Measurements from ENCODE around the gene OCRL.
"Not testable (repeated sequence)": the region's sequence is repeated elsewhere in the genome, so short reads cannot be mapped to it uniquely, and the experiment has no call there.

Gene OCRL

DNA sequence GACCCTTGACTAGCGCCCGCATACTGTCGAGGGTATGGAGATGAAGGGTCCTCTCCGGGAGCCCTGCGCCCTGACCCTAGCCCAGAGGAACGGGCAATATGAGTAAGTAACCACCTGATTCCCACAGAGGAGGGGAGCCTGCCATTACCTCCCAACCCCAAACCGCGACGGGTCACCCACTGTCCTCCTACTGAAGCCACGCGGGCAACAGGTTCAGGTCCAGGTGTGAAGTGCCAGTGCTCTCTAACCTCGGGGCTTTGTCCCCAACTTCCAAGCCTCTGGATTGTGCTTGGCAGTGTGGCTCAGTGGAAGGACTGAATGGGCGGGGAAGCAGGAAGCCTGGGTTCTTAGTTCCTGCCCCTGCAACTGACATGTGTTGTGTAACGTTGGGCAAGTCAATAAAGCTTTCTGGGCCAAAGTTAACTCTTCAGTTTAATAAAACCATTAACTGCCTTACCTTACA lies 694 bp downstream of the OCRL start:
- peak; percentile 8 for DNase-seq

DNA sequence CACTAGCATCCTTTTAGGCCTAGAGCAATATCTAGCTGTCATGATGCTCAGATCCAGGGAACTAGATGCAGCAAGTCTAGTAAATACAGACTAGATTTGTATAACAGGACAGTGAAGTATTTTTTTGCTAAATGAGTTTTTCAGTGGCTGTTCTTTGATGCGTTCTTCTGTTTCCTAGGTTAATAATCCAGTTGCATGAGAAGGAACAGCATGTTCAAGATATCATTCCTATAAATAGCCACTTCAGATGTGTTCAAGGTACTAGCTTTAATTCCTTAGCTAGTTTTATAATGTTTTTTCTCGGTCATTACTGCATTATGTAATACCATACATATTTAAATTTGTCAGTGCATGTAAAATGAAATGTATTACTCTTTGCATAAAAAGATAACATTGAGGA lies 4.7 kb downstream of the OCRL start:
- no peak for DNase-seq

DNA sequence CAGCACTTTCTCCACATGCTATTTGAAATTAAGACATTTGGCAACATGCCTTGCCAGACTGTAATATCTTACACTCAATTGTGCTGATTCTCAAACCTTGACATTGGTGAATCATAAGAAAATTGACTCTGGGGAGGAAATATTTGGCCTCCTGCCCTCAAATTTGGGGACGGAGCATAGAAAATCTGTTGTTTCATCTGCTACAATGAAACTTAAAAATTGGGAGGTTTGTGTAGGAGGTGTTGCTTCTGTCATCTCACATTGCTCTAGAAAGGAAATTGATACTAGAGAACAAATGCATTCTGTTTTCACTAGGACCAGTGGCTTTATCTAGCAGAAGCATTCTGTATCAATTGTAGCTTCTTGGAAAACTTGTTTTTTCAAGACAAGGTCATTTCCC lies 5.3 kb downstream of the OCRL start:
- no peak for DNase-seq

DNA sequence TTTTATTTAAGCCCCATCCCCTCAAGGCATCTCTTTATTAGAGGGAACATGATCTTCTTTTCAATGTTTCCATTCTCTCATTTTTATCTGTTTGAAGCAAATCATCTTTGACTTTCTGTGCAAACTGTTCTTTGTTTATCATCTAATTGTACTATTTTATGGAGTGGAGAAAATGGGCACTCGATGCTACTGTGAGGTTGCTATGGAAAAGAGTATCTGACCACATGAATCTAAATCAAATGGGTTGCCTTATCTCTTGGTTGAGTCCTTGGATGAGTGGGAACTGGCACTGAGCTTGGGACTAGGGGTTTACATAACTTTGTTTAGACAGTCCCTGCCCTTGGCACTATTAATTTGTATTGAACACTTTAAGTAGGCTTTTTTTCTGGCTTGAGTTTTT lies 9.1 kb downstream of the OCRL start:
- no peak for DNase-seq

DNA sequence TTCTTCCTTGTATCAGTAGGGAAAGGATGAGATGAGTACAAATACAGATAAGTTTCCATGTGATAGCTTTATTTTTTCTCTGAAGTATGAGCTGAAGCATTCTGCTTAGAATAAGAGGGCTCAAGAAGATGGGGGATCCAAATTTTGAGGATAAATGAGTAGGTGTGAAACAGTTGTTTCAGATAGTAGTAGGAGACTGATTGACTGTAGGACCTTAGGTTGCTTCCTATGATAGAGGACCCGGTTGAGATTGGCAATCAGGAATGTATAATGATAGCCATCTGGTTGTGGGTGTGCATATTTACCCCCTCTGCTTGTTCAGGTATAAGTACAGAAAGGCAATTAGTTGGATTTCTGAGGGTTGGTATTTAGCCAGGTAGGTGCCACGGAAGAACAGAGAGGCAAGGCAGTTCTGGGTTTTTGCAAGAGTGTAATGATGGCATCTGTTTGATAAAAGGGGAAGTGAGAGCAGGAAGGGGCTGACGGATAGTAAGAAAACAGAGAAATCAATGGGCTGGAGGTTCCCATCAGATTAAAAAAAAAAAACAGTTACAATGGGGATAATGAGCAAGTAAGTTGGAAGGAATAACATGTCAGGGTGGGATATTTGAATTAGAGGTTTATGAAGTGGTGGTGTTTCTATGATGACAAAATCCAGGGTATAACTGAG lies 13.7 kb downstream of the OCRL start:
- no peak for DNase-seq

DNA sequence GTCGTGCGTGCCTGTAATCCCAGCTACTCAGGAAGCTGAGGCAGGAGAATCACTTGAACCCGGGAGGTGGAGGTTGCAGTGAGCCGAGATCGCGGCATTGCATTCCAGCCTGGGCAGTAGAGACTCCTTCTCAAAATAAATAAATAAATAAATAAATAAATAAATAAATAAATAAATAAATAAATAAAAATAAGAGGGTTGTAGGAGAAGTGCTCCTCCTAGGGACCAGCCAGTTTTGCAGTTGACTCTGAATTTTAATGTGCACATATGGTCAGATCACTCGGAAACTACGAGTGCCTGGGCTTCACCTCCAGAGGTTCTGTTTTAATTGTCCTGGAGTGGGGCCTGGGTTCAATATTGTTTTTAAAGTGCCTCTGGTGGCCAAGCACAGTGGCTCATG lies 14.8 kb downstream of the OCRL start:
- not testable (repeated sequence) for DNase-seq

DNA sequence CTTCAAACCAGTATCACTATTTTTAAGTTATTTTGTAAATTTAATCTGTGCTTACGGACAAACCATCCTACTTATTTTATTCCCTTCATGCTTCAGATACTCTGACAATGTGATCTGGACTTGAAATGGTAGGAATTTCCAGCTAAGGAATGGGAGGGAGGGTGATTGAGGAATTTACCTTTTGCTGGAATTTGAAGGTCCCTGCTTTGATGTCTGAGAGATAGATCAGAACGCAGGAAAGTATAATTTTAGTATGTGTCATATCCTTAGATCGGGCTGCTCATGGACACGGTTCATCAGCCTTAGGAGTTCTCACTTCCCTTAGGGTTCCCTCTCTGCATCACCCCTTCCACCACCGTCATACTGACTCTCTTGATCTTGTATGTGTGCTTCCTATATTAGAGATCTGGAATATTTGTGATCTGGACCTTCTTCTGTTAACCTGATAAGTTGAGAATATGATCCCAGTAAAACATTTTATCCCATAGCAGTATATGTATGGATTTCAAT lies 16.8 kb downstream of the OCRL start:
- DNase-seq, result no peak

DNA sequence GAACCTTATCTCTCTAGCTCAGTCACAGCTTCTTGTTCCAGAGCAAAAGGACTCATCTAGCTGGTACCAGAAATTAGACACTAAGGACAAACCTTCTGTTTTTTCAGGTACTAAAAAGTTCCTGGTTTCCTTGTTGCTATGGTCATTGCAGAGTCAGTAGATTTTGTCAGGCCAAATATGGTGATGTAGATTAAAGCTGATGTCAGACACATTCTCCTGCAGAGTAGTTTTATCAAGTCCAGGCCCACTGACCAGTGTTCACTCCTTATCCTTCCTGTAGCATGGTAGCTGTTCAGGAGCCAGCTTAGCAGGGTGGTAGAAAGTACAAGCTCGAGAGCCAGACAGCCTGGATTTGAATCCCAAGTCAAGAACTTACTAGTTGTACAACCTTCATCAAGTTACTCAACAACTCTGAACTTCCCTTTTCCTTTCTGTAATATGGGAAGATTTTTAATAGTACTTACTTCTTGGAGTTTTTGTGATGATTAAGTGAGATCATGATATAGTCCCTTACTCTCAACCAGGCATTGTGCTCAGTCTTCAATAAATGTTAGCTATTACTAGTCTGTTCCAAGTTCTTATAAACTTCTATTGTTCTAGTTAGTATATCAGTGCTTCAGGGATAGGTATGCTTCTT lies 17.9 kb downstream of the OCRL start:
- DNase-seq, result no peak

DNA sequence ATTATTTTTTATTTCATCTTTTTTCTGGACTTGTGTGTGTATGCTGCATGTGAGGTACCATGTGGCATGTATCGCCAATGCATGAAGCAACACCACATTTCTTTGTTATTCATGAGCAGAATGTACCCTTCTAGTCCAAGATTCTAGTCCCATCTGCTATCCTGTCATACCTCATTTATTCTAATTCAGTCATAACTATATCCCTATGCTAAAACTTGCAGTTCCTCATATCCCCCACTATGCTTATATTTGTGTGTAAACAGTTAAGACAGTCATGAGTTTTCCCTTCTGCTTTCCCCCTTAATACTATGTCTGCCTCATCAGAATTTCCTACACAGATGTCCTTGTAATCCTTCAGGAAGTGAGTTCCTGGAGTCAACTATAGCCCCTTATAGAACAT lies 19.7 kb downstream of the OCRL start:
- DNase-seq, result no peak

DNA sequence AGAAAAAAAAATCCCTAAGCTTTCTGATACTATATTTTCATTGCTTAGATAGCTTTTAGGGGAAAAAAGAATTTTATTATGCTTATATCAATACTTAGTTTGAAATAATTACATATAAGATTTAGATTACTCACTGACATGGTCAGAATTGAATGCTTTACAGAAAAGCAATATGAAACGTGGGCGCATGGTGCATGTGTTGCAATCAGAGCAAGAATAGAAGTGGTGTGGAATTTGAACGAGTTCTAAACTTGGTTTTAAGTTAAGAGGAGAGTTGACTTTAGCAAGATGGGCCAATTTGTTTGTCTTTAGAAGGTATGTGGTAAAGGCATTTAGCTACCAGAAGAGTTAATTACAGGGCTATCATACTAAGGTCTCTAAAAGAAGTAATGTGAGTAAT lies 21.4 kb downstream of the OCRL start:
- no peak for DNase-seq

DNA sequence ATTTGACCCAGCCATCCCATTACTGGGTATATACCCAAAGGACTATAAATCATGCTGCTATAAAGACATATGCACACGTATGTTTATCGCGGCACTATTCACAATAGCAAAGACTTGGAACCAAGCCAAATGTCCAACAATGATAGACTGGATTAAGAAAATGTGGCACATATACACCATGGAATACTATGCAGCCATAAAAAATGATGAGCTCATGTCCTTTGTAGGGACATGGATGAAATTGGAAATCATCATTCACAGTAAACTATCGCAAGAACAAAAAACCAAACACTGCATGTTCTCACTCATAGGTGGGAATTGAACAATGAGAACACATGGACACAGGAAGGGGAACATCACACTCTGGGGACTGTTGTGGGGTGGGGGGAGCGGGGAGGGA lies 24.3 kb downstream of the OCRL start:
- not testable (repeated sequence) for DNase-seq

DNA sequence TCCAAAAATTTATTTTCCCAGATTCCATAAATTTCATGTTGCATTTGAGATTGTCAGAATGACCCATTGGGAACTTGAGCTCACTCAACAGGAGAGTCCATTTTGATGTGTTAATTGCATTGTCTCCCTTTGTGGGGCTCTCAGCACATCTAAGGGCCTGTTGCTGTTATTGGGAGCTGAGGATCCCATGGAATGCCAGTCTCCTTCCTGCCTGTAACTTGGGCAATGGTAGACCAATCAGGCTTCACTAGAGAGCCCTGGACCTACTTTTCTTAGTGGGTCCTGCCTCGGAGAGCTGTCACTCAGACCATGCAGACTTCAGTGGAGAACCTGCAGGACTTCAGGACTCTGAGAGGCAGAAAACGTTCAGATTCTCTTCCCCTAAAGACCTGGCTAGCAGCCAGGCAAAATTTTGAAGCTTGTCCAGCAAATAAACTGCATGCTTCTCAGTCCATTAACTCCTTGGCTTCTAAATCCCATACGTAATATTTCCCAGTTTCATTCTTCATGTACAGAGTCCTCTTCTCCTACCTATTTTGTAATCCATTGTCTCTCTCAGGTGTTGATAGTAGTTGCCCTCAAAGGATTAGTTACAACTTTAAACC lies 25.1 kb downstream of the OCRL start:
- no peak for DNase-seq

DNA sequence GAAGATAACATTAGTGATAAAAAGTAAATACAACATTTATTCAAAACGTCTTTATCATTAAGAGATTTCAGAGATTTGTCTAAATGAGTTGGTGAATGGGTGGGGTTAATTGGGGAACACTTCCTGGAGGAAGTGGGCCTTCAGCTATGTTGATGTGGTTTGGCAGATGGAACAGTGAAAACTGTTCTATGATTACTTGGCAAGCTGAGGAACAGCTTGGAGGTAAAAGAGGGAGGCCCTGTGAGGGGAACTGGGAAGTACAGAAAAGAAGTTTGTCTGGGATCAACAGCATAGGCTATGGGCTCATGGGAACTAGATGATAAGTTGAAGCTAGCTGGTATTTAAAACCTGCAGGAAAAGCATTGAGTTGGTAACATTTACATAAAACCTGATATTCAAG lies 26.0 kb downstream of the OCRL start:
- DNase-seq, result no peak

DNA sequence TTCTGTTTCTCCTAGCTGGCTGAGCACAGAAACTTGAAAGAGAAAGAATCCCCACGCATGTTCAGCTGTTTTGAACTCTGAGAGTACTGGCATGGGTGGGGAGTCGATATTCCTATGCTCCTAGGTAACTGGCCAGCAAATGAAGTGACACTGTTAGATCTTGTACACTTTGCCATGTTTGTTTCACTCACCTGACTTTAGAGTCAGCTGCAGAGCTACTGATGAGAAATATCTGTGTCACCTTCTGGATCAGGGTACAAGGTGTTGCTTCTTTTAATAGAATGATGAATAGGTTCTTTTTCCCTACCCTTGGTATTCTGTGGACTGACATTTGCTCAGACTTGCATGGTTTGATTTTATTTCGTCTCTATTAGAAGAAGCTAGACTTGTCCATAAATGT lies 28.3 kb downstream of the OCRL start:
- DNase-seq, result no peak

DNA sequence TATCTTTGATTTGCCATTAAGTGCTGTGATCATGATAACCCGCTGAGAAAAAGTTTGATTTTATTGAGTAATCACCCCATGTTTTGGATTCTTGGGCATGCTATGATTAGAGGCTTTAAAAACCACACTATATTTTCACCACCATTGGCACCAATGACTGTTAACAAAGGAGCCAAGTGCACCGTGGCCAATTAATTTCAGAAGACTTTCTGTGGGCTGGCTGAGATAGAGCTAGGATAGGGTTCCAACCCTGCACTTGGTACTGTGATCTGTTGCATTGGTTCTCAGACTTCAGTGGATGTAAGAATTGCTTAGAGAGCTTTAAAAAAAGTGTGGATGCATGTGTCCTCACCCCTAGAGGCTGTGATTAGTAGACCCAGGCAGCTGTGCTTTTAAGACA lies 32.4 kb downstream of the OCRL start:
- DNase-seq, result no peak

DNA sequence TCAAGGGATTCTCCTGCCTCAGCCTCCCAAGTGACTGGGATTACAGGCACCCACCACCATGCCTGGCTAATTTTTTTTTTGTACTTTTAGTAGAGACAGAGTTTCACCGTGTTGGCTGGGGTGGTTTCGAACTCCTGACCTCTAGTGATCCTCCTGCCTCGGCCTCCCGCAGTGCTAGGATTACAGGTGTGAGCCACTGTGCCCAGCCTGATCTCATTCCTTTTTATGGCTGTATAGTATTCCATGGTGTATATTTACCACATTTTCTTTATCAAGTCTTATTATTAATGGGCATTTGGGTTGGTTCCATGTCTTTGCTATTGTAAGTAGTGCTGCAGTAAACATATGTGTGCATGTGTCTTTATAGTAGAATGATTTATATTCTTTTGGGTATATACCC lies 33.6 kb downstream of the OCRL start:
- not testable (repeated sequence) for DNase-seq

DNA sequence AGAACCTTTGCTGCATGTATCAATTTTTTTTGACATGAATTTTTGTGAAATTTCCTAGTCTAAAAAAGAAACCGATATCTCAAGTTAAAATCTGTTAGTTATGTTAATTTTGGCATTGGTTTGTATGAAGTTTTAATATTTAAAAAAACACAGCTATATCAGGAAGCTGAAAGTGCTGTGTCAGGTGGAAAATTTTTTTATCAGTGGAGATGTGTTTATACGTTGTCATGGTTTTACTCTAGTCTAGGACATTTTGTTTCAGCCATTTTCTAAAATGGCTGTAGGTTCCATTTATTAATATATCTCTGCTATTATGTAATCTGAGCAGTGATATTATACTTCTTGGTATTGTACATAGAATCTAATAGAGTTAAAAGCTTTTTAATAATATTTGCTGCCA lies 34.2 kb downstream of the OCRL start:
- DNase-seq, result no peak

DNA sequence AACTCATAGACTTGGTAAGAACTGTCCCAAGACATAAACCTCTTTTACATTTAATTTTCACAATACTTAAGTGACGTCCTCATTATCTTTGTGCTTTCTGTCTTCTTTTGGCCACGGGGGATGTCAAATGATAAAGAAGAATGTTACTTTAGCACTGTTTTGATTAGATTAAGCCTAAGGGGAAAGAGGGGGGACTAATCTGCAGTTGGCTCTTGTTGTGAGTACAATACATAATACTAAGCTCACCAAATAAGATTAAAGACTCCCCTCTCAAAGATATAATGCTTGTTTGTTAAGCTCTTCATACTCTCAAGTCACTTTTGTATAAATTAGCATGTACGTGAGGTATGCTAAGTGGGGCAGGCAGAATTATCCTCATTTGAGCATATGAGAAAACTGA lies 36.5 kb downstream of the OCRL start:
- DNase-seq, result no peak

DNA sequence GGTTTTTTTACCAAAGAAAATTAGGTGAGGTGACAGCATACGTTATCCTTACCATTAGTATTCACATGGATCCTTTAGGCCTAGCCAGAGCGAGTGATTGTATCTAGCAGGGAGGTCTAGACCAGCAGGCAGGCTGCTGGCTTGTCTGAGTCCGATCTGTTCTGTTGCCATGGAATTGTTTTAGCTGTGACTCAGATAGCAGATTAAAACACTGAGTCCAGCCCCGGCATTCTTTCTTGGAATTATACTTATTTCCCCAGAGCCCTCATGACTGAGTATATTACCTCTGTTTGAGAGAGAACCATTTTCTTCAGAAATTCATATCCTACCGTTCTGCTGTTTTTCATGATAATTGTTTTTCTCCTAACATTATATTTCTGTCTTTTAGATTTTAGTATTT lies 37.4 kb downstream of the OCRL start:
- no peak for DNase-seq

DNA sequence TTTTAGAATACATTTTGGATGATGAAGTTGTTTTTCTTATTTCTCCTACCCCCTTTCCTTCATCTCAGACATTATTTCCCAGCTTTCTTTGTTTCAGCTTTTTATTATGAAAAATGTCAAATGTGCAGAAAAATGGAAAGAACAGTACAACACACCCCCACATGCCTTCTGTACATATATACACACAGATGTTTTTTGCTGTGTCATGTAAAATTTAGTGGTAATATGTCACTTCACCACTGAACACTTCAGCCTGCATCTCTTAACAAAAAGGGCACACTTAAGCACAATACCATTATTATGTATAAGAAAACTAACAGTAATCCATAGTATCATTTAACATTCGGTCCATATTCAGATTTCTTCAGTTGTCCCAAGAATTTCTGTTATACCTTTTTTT lies 37.8 kb downstream of the OCRL start:
- DNase-seq, result no peak

DNA sequence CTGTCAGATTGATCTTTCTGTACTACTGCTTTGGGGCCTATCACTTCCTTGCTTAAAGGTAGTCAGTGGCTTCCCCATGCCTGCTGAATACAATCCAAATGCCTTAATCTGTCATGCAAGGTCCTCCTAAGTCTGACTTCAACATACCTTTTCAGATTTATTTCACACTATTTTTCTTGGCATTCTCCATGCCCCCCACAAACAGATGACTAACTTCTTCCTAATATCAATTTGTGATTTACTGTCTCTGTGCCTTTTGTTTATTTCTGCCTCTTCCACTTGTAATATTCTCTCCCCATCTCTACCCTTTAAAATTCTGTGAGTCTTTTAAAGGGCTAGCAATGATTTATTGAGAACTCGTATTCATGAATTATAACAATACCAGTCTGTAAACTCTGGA lies 41.8 kb downstream of the OCRL start:
- DNase-seq, result no peak

DNA sequence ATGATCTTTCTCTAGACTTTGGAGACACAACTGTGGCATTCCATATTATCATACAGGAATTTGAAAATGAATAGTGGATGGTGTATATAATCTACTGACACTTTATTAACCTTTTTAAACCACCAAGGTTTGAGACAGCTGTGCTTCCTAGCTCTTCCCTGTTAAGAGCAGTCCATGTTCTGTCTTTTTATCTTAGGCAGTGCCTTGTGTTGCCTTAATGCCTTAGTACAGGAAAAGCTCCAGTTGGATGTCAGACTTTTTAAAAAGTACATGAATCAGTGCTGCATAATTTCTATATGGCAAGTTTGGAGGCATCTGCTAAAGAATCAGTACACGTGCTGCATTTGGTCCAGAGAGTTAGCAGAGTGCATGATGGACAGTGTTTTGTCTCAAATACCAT lies 45.1 kb downstream of the OCRL start:
- no peak for DNase-seq

DNA sequence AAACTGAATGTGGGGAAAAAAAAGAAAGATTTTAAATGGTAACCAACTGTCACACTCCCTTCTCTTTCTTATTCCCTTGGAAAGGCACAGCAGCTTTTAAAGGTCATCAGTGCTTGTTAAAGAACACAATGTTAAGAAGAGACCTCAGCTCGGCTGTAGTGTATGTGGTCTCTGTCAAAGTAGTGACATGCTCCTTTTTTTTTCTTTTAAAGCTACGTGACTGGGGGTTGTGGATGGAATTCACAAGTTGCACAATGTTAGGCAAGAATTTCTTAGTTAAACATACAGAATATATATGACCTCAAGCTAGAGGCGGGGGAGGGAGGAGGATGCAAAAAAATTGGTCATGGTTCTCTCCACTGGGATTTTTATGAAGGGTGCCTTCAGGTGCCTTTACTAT lies 45.6 kb downstream of the OCRL start:
- DNase-seq, result no peak

DNA sequence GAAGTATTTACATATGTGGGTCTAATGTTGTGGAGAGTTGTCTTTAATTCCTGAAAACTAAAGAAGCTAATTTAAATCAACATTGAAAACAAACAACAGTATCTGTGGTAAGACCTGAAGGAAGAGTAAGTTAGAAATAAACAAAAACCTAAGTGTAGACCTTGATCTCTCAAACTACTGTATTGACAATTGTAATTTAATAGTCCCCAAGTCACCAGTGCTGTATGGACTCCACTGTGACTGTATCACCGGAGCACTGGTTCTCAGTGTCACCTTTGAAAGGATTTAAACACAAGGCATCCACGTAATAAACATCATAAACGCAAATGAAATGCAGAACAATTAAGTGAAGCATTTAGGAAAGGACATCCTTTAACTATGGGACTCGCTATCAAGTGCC lies 46.4 kb downstream of the OCRL start:
- DNase-seq, result no peak

DNA sequence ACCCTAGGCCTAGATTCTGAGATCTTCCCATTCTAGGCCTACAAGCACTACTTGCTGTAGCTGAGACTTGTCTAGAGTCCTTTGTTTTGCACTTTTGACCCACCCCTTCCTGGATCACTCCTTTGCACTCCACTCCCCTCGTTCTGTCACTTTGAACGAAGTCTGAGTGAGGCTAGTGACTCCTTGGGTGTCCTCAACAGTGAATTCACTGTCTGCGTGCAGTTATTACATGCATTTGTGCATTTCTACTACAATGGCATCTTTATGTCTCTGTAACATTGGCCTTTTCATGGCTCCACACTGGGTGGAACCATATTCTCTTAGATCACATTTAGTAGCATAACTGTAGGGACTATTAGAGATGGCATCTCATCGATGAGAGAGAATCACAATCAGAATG lies 50.5 kb downstream of the OCRL start:
- DNase-seq, result no peak
